Subcutaneous preadipocyte (primary cell): ENCODE data around the gene SYS1. TPM values are rescaled to one million over a fixed set of nuclear protein-coding genes. Genes with fewer than 3 reads are reported as not detected.

Experiments
- total RNA-seq: library from RNA; depleted of rRNA; stranded (reverse); fragments of >200 nt; gene quantifications from 2 replicates; pipeline ENCODE4 v1.2.3, GENCODE V29; 2012

SYS1 gene
- 18.0 and 19.5 TPM in 2 replicates for total RNA-seq

DNA sequence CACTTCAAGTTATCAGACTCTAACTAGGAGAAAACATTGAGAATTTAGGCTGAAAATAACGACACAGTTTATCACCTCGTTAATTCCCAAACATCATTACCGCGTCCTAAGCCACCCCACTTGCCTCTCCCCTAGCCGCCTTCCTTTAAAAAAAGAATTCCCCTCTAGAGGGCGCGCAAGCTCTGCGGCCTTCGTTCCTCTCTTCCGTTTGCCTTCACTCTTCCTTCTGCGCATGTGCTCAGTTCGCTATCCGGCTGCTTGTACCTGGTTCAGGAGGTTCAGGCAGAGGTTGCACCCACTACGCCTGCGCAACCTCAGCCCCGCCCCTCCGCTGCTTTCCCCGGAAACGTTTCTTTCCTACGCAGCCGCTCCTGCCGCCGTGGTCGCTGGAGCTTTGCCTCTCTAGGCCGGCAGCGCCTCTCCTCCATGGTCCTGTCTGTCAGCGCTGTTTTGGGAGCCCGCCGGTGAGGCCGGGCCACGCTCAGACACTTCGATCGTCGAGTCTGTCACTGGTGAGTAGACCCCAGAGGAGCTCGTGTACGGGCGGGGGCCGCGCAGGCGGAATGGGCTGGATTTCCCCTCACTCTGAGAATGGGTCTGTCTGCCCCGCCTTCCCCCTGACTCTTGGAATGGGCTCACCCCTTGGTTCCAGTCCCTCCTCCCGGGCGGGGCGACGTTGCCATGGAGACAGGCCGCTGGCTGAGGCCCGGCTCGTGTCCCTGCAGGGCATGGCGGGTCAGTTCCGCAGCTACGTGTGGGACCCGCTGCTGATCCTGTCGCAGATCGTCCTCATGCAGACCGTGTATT lies at the start of gene SYS1:
Gene SYS1, plus strand, starts transcription at position 353 of the 807 bp plus-strand sequence. Its CDS starts 376 bp downstream, at position 729.

DNA sequence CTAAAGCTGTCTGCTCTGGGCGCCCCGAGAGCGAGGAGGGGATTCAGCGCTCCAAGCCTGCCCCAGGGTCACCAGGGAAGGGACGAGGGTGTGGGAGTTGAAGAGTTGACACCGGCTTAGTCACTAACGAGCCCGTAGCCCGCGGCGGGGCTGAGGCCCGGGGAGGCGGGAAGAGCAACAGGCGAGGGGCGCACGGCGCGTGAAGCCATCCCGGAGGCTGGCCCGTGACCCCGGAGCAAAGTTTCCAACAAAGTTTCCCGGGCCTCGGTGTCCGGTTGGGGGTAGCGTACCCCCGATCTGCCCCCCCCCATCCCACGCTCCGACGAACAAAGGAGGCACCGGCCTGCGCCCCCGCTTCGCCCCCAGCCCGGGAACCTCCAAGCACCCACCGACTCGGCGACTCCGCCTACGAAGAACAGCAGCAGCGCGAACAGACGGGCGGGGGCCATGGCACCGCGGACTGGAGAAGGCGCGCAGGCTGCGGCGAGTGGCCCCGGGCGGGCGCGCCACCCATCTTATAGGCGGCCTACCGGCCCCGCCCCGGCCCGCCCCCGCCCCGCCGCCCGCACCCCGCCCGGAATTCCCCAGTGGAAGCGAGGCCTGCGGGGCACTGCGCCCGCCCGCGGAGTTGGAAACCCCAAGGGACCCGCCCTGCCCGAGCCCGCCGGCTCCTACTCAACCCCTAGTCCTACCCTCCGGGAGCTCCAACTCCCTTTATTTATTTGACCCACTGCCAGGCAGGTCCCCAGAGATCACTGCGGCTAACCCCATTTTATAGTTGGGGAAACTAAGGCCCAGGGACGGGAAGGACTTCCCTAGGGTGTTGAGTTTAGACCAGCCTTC lies 14.8 kb upstream of the SYS1 start, which contains the start of gene SDC4:
Gene SDC4, minus strand, starts transcription at position 489 of the 843 bp plus-strand sequence. Its CDS starts 40 bp downstream, at position 449.

GRCh38 chr20:45378191-45378590 lies 15.2 kb downstream of the SYS1 start, which contains the start of gene TP53TG5:
TP53TG5 (minus strand) TSS chr20:45378325; CDS start chr20:45378236, 89 bp downstream.

GRCh38 chr20:45407783-45408645 lies 45.1 kb downstream of the SYS1 start, which contains the start of gene DBNDD2:
DBNDD2 (plus strand) TSS chr20:45408289; CDS start chr20:45408468, 179 bp downstream.

GRCh38 chr20:45415822-45416637 lies 53.1 kb downstream of the SYS1 start, which contains the start of gene PIGT:
PIGT (plus strand) TSS chr20:45416141; CDS start chr20:45416157, 16 bp downstream.

Other genes starting within 250 kb of the SYS1 start
- gene WFDC5, start 248.0 kb upstream of the SYS1 start, total RNA-seq, result not detected in 2 replicates
- gene WFDC12, start 238.7 kb upstream of the SYS1 start, total RNA-seq, result not detected in 2 replicates
- not detected in 2 replicates for gene PI3, start 188.3 kb upstream of the SYS1 start, total RNA-seq
- gene SEMG1, start 156.1 kb upstream of the SYS1 start, total RNA-seq, result not detected in 2 replicates
- not detected in 2 replicates for gene SEMG2, start 141.8 kb upstream of the SYS1 start, total RNA-seq
- not detected in 2 replicates for gene SLPI, start 108.6 kb upstream of the SYS1 start, total RNA-seq
- gene RBPJL, start 56.3 kb upstream of the SYS1 start, total RNA-seq, result not detected in 2 replicates
- gene MATN4, start 54.9 kb upstream of the SYS1 start, total RNA-seq, result under 0.01 TPM in 1 of 2 replicates, not detected in the other
- gene SDC4, start 14.7 kb upstream of the SYS1 start, total RNA-seq, result 65.4 and 65.5 TPM in 2 replicates
- not detected in 2 replicates for gene TP53TG5, start 15.2 kb downstream of the SYS1 start, total RNA-seq
- 0.59 and 1.8 TPM in 2 replicates for gene DBNDD2, start 45.1 kb downstream of the SYS1 start, total RNA-seq
- gene PIGT, start 53.0 kb downstream of the SYS1 start, total RNA-seq, result 30.9 and 45.6 TPM in 2 replicates
- gene WFDC2, start 106.6 kb downstream of the SYS1 start, total RNA-seq, result not detected in 2 replicates
- gene SPINT3, start 152.5 kb downstream of the SYS1 start, total RNA-seq, result not detected in 2 replicates
- not detected in 2 replicates for gene WFDC6, start 176.3 kb downstream of the SYS1 start, total RNA-seq
- gene EPPIN, start 184.2 kb downstream of the SYS1 start, total RNA-seq, result not detected in 2 replicates
- not detected in 2 replicates for gene WFDC8, start 216.1 kb downstream of the SYS1 start, total RNA-seq